Activated CD4-positive, alpha-beta T cell treated with anti-CD3 and anti-CD28 coated beads for 36 hours (primary cell): ENCODE results near the gene SMIM41. TPM values are rescaled to one million over a fixed set of nuclear protein-coding genes. Genes with fewer than 3 reads are reported as not detected.

Experiments
- ATAC-seq: fragments of 200-7000 bp; cut with Tn5 transposase; one replicate; pipeline ENCODE4 v1.10.0; 2021; ENCODE audit warnings: mild to moderate bottlenecking, moderate library complexity
- CTCF ChIA-PET: fragments of 350-600 bp; sonication (Branson Sonifier 250); formaldehyde crosslinking; loops from one replicate; lab custom pipeline; 2021; ENCODE audit warnings: antibody characterized with exemption; lab: Charles Lee
- POLR2A ChIA-PET: fragments of 350-600 bp; sonication (Branson Sonifier 250); formaldehyde crosslinking; loops from one replicate; lab custom pipeline; 2021; ENCODE audit warnings: antibody characterized with exemption, inconsistent platforms; lab: Charles Lee
- DNase-seq: peaks from one replicate; pipeline ENCODE4 v3.0.0-alpha.2; 2020
- H3K27ac Mint-ChIP-seq: one replicate; pipeline ENCODE4 v1.8.0; 2021; ENCODE audit warnings: mixed read lengths
- H3K27me3 Mint-ChIP-seq: one replicate; pipeline ENCODE4 v1.8.0; 2021; ENCODE audit warnings: mixed read lengths
- H3K36me3 Mint-ChIP-seq: one replicate; pipeline ENCODE4 v1.8.0; 2021; ENCODE audit warnings: low read depth, mixed read lengths
- H3K4me1 Mint-ChIP-seq: one replicate; pipeline ENCODE4 v1.8.0; 2021; ENCODE audit warnings: mixed read lengths
- H3K4me3 Mint-ChIP-seq: one replicate; pipeline ENCODE4 v1.8.0; 2021; ENCODE audit warnings: mild to moderate bottlenecking, moderate library complexity, mixed read lengths
- H3K9me3 Mint-ChIP-seq: one replicate; pipeline ENCODE4 v1.8.0; 2021; ENCODE audit warnings: low read depth, mixed read lengths
- intact Hi-C, 2 experiments: fragments of 100-400 bp; cut with DNase I in 1 of 2; cut with micrococcal nuclease in 1 of 2; formaldehyde crosslinking; loops; one replicate each; pipeline versions ENCODE4 v1.14.2 to v1.15.1; 2022 to 2024; cut with DNase I, micrococcal nuclease
- total RNA-seq, 2 experiments: library from RNA; stranded (reverse); gene quantifications; one replicate each; pipeline ENCODE4 v1.2.3, GENCODE V29; 2021

SMIM41 gene
- total RNA-seq, 2 experiments from 2014 or later = not detected

DNA sequence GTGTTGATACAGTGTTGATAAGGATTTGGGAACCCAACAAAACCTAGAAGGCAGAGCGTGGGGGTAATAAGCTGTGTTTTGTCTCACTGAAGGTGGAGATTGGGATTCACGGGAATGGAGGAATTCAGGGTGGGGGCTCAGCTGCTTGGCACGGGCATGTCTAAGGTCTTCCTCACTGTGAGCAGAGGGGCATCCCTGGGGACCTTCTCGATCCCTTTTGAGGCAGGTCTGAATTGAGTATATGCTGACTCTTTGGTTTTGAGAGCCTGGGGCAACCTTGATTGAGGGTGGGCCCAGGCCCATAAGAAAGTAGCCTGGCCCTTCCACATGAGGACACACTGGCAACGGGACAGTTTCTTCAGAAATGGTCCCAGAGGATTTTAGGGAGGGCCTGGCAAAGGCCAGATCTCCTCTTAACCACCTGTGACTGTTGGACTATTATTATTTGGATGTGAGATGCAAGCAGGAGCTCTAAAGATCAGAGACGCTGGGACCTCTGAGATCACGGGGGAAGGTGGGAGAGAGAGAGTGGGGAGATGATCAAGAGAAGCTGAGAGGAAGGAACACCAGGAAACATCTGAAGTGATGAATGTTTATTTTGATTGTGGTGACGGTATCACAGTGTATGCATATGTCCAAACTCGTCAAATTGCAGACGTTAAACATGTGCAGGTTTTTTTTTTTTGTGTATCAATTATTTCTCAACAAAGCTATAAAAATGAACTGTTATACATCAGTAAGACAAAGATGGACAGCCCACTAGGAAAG lies 48.4 kb downstream of the SMIM41 start:
- no peaks in the 10 kb centered on the region for H3K9me3 Mint-ChIP-seq
- ChIA-PET CTCF (interaction anchor here (0.6 to 1.6 kb wide), 3 partner anchors 9 to 12 kb away, joined by 3 to 9 read pairs (median 6); no protein-coding TSS in a partner anchor), POLR2A (no interaction called here)
- H3K36me3 Mint-ChIP-seq = no peaks in the 10 kb centered on the region
- no peak overlapping the region for H3K4me3 Mint-ChIP-seq
- H3K4me1 Mint-ChIP-seq = no peaks in the 10 kb centered on the region
- H3K27me3 Mint-ChIP-seq = peaks cover 15% of the 10 kb centered on the region
- H3K27ac Mint-ChIP-seq = no peak overlapping the region
- DNase-seq (no peak), ATAC-seq (no peak)
- intact Hi-C loops = no loop called here

DNA sequence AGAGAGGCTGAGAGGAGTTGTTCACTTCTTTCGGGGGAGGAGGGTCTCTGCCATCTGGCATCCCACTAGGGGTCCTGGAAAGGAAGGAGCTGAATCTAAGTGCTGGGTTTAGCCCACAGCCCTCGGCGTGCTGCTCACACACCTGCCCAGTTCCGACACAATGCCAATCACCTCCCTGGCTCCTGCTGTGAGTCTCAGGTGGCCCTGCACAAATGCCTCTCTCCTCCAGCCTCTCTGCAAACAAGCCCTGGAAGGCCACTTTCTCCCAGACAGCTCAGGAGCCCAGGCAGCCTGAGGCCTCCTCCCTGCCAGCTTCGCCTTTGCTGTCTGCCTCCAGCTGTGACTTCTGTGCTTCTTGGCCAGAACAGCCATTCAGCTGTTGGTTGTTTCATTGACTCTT lies 51.2 kb downstream of the SMIM41 start:
- CTCF ChIA-PET = interaction anchor here (1.5 kb wide), 1 partner anchor 9 kb away, joined by 3 read pairs; no protein-coding TSS in a partner anchor
- H3K4me3 Mint-ChIP-seq = no peak overlapping the region
- no peak for DNase-seq

DNA sequence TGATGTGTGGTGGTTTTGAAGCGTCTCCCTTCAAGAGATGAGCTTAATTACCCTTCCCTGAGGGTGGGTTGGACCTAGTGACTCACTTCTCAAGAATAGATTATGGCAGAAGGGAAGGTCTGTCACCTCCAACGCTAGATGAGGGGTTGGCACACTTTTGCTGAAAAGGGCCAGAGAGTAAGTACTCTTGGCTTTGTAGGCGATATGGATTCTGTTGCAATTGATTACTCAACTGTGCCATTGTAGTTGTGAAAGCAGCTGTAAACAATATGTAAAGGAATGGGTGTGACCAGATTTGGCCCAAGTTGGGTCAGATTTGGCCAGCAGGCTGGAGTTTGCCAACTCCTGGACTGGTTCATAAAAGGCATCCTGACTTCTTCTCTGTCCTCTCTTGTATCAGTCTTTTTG lies 53.3 kb downstream of the SMIM41 start:
- DNase-seq (no peak), ATAC-seq (no peak)
- intact Hi-C loops = no loop called here
- Mint-ChIP-seq H3K27ac (no peak overlapping the region), H3K27me3 (peaks cover 1% of the 10 kb centered on the region), H3K9me3 (no peaks in the 10 kb centered on the region), H3K36me3 (no peaks in the 10 kb centered on the region), H3K4me1 (no peaks in the 10 kb centered on the region), H3K4me3 (no peak overlapping the region)
- ChIA-PET POLR2A (no interaction called here), CTCF (interaction anchor here (0.8 to 1.6 kb wide), 5 partner anchors 9 to 24 kb away, joined by 3 to 6 read pairs (median 3); no protein-coding TSS in a partner anchor)

More for the DNA sequence above, 51.2 kb downstream of the SMIM41 start:
- POLR2A ChIA-PET = no interaction called here
- H3K27ac Mint-ChIP-seq = no peak overlapping the region
- H3K4me1 Mint-ChIP-seq = no peaks in the 10 kb centered on the region
- peaks cover 13% of the 10 kb centered on the region for H3K27me3 Mint-ChIP-seq
- no peak for ATAC-seq
- H3K36me3 Mint-ChIP-seq = no peaks in the 10 kb centered on the region
- intact Hi-C loops = no loop called here
- H3K9me3 Mint-ChIP-seq = no peaks in the 10 kb centered on the region

DNA sequence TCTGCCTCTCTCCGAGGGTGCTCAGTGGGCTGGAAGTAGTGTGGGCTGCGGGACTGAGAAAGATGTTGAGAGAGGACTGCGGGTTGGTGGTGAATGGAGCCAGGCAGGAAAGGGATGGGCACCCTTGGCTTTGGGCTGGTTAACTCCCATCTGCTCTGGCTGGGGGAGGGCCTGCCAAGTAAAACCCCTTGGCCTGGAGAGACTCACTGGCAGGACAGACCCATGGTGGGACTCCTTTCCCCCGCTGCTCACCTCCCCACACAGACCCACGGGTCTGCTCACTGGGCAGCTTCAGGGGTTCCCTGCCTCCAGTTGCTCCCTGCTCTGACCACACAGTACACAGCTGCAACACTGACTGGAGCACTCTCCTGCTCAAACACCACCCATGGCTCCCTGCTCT lies 58.2 kb downstream of the SMIM41 start:
- H3K27me3 Mint-ChIP-seq = peaks cover 3% of the 10 kb centered on the region
- intact Hi-C loops = no loop called here
- no peaks in the 10 kb centered on the region for H3K36me3 Mint-ChIP-seq
- POLR2A ChIA-PET = no interaction called here
- no peak overlapping the region for H3K27ac Mint-ChIP-seq
- no peaks in the 10 kb centered on the region for H3K4me1 Mint-ChIP-seq
- DNase-seq (no peak), ATAC-seq (no peak)
- H3K4me3 Mint-ChIP-seq = no peak overlapping the region
- H3K9me3 Mint-ChIP-seq = no peaks in the 10 kb centered on the region
- CTCF ChIA-PET = no interaction called here

DNA sequence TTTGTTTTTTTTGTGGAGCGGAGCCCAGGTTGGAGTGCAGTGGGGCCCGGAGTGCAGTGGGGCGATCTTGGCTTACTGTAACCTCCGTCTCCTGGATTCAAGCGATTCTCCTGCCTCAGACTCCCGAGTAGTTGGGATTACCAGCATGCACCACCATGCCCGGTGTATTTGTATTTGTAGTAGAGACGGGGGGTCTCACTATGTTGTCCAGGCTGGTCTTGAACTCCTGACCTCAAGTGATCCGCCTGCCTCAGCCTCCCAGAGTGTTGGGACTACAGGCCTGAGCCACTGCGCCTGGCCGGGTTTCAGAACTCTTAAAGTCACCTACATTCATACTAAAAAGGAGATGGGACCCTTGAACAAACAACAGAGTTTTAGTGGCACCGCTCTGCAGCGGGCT lies 59.6 kb downstream of the SMIM41 start:
- intact Hi-C loops = no loop called here
- no peak for ATAC-seq
- ChIA-PET CTCF (interaction anchor here (0.6 to 1.7 kb wide), 3 partner anchors 11 to 19 kb away, joined by 3 to 5 read pairs (median 5); no protein-coding TSS in a partner anchor), POLR2A (no interaction called here)
- DNase-seq = no peak
- peaks cover 3% of the 10 kb centered on the region for H3K27me3 Mint-ChIP-seq
- no peaks in the 10 kb centered on the region for H3K9me3 Mint-ChIP-seq
- H3K36me3 Mint-ChIP-seq = no peaks in the 10 kb centered on the region
- no peak overlapping the region for H3K4me3 Mint-ChIP-seq
- no peaks in the 10 kb centered on the region for H3K4me1 Mint-ChIP-seq
- H3K27ac Mint-ChIP-seq = no peak overlapping the region

DNA sequence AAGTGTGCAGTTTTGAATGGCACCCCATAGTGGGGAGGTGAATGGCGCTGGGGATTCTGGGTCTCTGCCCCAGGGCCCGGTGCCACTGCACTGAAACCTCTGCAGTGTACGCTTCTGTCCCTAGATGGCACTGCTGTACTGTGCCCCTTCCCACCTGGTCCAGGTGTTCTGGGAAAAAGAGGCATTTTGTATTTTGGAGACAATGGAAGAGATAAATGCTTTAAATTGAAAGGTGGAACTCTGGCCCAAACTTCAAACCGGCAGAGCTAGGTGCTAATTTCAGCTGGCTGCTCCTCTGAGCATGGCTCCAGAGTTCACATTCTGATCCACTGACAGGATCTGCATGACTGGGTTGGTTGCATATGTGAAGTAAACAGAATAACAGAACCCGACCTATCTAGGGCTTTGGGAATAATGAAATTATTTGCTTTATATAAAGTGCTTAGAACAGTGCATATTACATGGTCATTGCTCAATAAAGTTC lies 60.1 kb downstream of the SMIM41 start:
- CTCF ChIA-PET = interaction anchor here (1.2 to 1.7 kb wide), 2 partner anchors 10 to 15 kb away, joined by 4 to 5 read pairs; no protein-coding TSS in a partner anchor
- peak; percentile 70 for DNase-seq
- intact Hi-C loops = no loop called here
- no peaks in the 10 kb centered on the region for H3K9me3 Mint-ChIP-seq
- POLR2A ChIA-PET = no interaction called here
- ATAC-seq = peak; percentile 96
- no peak overlapping the region for H3K4me3 Mint-ChIP-seq
- H3K4me1 Mint-ChIP-seq = no peaks in the 10 kb centered on the region
- peaks cover 2% of the 10 kb centered on the region for H3K27me3 Mint-ChIP-seq
- H3K27ac Mint-ChIP-seq = no peak overlapping the region
- no peaks in the 10 kb centered on the region for H3K36me3 Mint-ChIP-seq

DNA sequence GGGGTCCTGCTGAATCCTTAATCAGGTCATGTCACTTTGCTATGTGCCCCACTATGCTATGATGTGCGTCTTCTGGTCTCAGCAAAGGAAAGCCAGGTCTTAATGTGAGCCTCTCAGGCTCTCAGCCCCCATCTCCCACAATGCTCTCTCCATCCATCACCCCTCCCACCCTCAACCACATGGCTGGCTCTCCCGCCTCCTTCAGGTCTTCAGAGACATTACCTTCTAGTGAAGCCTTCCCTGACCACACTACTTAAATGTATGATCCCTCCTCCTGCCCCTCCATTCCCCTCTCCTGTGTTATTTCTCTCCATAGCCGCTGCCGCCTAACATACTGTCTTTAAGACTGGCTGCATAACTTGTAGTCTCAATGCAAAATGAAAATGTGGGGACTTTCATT lies 61.8 kb downstream of the SMIM41 start:
- CTCF ChIA-PET = no interaction called here
- DNase-seq (no peak), ATAC-seq (no peak)
- no peaks in the 10 kb centered on the region for H3K36me3 Mint-ChIP-seq
- H3K27ac Mint-ChIP-seq = no peak overlapping the region
- no peak overlapping the region for H3K4me3 Mint-ChIP-seq
- POLR2A ChIA-PET = no interaction called here
- H3K4me1 Mint-ChIP-seq = no peaks in the 10 kb centered on the region
- H3K27me3 Mint-ChIP-seq = peaks cover 2% of the 10 kb centered on the region
- intact Hi-C loops = no loop called here
- H3K9me3 Mint-ChIP-seq = no peaks in the 10 kb centered on the region

DNA sequence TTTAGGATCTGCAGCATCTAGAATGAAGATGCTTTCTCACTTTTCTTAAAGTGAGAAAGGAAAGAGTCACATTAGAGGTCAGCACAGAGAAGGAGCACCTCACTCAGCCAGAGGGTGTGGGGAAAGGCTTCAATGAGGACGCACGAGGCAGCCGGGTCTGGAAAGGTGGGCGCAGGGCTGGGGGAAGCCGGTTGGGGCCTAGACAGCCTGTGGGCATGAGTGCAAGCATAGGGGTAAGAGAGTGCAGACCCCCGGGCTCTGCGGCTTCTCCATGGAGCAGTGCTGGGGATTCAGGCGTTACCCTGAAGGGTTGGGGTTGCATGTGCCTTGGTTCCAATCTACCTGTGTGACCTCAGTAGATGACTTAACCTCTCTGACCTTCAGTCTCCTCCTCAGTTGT lies 62.4 kb downstream of the SMIM41 start:
- Mint-ChIP-seq H3K4me1 (no peaks in the 10 kb centered on the region), H3K36me3 (no peaks in the 10 kb centered on the region), H3K27me3 (peaks cover 2% of the 10 kb centered on the region), H3K4me3 (no peak overlapping the region), H3K9me3 (no peaks in the 10 kb centered on the region), H3K27ac (no peak overlapping the region)
- ATAC-seq = no peak
- DNase-seq = no peak
- intact Hi-C loops = no loop called here
- ChIA-PET POLR2A (no interaction called here), CTCF (no interaction called here)

DNA sequence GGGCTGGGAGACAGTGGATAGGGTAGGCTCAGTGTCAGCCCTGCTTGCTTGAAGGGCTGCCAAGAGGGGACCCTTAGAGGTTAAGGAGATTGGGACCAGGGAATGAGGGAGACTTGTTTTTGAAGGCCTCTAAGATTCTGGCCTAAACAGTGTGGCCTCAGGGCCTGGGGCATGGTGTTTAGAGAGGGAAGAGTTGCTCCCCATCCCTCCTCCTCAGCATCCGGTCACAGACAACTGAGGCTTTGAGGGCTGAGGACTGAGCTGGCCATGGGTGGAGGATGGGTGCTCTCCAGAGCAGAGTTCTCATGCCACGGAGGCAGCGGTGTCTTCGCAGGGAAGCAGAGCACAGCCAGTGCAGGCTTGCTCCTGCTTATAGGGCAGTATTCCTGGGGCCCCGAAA lies 62.9 kb downstream of the SMIM41 start:
- intact Hi-C loops = no loop called here
- no peak overlapping the region for H3K4me3 Mint-ChIP-seq
- no peak for DNase-seq
- no peaks in the 10 kb centered on the region for H3K36me3 Mint-ChIP-seq
- H3K9me3 Mint-ChIP-seq = no peaks in the 10 kb centered on the region
- H3K27ac Mint-ChIP-seq = no peak overlapping the region
- ChIA-PET CTCF (no interaction called here), POLR2A (no interaction called here)
- peaks cover 2% of the 10 kb centered on the region for H3K27me3 Mint-ChIP-seq
- no peaks in the 10 kb centered on the region for H3K4me1 Mint-ChIP-seq
- no peak for ATAC-seq

DNA sequence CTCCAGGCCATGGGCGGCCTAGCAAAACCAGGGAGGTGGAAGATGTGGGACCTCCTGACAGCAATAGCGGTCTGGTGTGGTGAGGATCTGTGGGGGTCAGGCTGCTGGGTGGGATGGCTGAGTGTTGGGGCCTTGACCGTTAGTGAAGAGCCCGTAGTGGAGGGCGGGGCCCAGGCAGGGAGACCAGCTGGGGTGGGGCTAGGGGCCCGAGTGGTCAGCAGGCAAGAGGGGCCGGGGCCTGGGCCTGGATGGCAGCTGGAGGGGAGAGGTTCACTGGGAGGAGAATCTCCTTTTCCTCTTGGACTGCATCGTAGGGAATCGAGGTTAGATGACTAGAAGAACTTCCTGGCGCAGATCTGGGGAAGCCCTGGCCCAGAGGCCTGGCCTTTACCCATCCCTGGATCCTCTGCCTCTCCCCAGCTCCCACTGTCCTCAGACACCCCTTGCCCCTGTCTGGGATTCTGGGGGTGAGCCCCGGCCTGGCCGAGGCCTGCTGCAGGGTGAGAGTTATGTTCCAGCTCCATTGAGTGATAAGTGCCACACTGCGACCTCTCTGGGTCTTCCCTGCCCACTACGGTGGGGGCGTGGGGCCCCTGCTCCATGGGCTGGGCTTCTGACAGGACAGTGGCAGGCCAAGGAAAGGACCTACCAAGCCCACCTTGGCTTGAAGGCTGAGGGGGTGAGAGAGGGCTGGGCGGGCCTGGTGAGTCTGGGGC lies 65.2 kb downstream of the SMIM41 start:
- ChIA-PET CTCF (interaction anchor here (0.6 to 2.2 kb wide), 5 partner anchors 12 to 763 kb away, joined by 3 to 6 read pairs (median 3); no protein-coding TSS in a partner anchor), POLR2A (no interaction called here)
- H3K36me3 Mint-ChIP-seq = no peaks in the 10 kb centered on the region
- H3K4me3 Mint-ChIP-seq = no peak overlapping the region
- DNase-seq = no peak
- intact Hi-C loops = no loop called here
- no peak for ATAC-seq
- H3K4me1 Mint-ChIP-seq = no peaks in the 10 kb centered on the region
- no peak overlapping the region for H3K27ac Mint-ChIP-seq
- H3K9me3 Mint-ChIP-seq = no peaks in the 10 kb centered on the region
- H3K27me3 Mint-ChIP-seq = no peaks in the 10 kb centered on the region

DNA sequence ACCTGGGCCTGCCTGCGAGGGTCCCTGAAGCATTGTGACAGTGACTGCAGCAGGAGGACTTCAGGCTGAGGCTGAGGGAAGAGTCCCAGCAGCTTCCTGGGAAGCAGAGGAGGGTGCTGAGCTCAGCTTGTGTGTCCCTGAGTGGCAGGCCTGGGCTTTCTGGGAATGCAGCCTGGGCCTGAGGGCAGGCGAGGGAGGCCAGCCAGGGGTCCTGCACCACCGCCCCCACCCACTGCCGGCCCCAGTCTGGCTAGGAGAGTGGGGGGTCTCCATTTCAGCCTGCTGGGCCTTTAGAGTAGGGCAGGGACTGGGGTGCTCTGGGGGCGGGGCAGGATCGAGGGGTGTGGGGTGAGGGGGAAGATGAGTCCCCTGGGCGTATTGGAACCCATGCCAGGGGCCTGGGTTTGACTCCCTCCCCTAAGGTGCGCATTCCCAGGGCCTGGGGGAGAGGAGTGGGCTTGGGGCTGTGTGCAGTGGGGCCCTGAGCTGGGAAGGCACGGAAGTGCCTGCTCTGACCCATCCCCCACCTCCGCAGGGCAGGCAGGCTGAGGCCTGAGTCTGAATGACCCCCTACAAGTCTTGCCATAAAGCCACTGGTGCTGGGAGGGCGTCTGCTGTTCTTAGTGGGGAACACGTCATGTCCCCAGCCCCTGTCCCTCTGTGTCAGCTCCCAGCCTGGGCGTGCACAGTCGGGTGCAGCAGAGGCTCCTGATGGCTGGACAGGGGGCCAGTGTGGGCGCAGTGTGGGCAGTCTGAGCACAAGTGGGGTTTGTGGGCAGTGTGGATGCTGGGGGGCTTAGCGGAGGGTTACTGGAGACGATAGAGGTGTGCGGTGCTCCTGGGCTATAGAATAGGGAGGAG lies 66.0 kb downstream of the SMIM41 start:
- ChIA-PET CTCF (interaction anchor here (0.9 to 2.2 kb wide), 2 partner anchors 12 to 182 kb away, joined by 3 to 6 read pairs; no protein-coding TSS in a partner anchor), POLR2A (no interaction called here)
- intact Hi-C loops = no loop called here
- H3K36me3 Mint-ChIP-seq = no peaks in the 10 kb centered on the region
- H3K9me3 Mint-ChIP-seq = no peaks in the 10 kb centered on the region
- H3K27ac Mint-ChIP-seq = no peak overlapping the region
- no peak for ATAC-seq
- H3K4me1 Mint-ChIP-seq = no peaks in the 10 kb centered on the region
- no peaks in the 10 kb centered on the region for H3K27me3 Mint-ChIP-seq
- no peak for DNase-seq
- no peak overlapping the region for H3K4me3 Mint-ChIP-seq
